ENCODE data around the gene TSEN2. TPM values are rescaled to one million over a fixed set of nuclear protein-coding genes. Genes with fewer than 3 reads are reported as not detected.
A peak's percentile ranks its signal among the peaks of the same experiment; 100 is the strongest.

TSEN2 gene
- total and polyA plus RNA-seq, 2 of the 4 experiments (the other 2 are of a cell fraction), result 9.5 to 14.2 TPM

- peak overlapping the region; percentile 27 for H4K91ac ChIP-seq (ENCODE audit: insufficient read depth, low read depth, low read length)
- POLR2A ChIA-PET (ENCODE audit: unreplicated experiment), result no interaction called here
- in situ Hi-C loops (cut with MboI; ENCODE audit: low sequenced_read_pairs), result no loop called here
- peak overlapping the region; percentile 33 for H2AK9ac ChIP-seq (replicated peaks; ENCODE audit: low read depth, low read length, poor library complexity)
- H3K36me3 ChIP-seq (ENCODE audit: control insufficient read depth, insufficient read depth, low read length), result no peaks in the 10 kb centered on the region
- H4K8ac ChIP-seq (ENCODE audit: low read depth in 2 of 2, low read length in 2 of 2), result peak overlapping the region; percentile 66 to 89; a peak in 3 of 4 replicates
- peaks cover 5% of the 10 kb centered on the region for H3K4me1 ChIP-seq (ENCODE audit: control insufficient read depth, insufficient read depth, low read length)
- CTCF ChIA-PET, result no interaction called here
- dilution Hi-C loops (cut with HindIII; ENCODE audit: low sequenced_read_pairs, unreplicated experiment), result no loop called here
- no CpG with 5 or more reads among the region's 18 CpGs for WGBS, 2 experiments (ENCODE audit: extremely low coverage in 2 of 2, insufficient read length in 1 of 2)
- no peaks in the 10 kb centered on the region for H3K9me3 ChIP-seq (ENCODE audit: control insufficient read depth, insufficient read depth, low read length)
- peak overlapping the region; percentile 79 for H3K4me2 ChIP-seq (ENCODE audit: low read depth, low read length)
- ATAC-seq (ENCODE audit: low read depth), result no peak
- peak overlapping the region; percentile 88 for H3K56ac ChIP-seq (ENCODE audit: extremely low read depth, insufficient read depth, low read length)
- H2BK5ac ChIP-seq (ENCODE audit: low read depth, low read length, poor library complexity, severe bottlenecking), result peak overlapping the region; percentile 77
- no peaks in the 10 kb centered on the region for H3K27me3 ChIP-seq (ENCODE audit: control insufficient read depth, insufficient read depth, low read length)
- TF ChIP-seq RCOR1 (IDR thresholded peaks at IDR 0.05; ENCODE audit: insufficient replicate concordance, low read length), result no peak
- no peak for TF ChIP-seq BHLHE40 (IDR thresholded peaks at IDR 0.05; ENCODE audit: low read depth, low read length)
- TF ChIP-seq USF2 (IDR thresholded peaks at IDR 0.05; ENCODE audit: low read depth, low read length), result no peak
- TF ChIP-seq, protein P1, sequence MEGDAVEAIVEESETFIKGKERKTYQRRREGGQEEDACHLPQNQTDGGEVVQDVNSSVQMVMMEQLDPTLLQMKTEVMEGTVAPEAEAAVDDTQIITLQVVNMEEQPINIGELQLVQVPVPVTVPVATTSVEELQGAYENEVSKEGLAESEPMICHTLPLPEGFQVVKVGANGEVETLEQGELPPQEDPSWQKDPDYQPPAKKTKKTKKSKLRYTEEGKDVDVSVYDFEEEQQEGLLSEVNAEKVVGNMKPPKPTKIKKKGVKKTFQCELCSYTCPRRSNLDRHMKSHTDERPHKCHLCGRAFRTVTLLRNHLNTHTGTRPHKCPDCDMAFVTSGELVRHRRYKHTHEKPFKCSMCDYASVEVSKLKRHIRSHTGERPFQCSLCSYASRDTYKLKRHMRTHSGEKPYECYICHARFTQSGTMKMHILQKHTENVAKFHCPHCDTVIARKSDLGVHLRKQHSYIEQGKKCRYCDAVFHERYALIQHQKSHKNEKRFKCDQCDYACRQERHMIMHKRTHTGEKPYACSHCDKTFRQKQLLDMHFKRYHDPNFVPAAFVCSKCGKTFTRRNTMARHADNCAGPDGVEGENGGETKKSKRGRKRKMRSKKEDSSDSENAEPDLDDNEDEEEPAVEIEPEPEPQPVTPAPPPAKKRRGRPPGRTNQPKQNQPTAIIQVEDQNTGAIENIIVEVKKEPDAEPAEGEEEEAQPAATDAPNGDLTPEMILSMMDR (conservative IDR thresholded peaks at IDR 0.05; ENCODE audit: low read depth, low read length), result no peak
- TF ChIP-seq, protein P2, sequence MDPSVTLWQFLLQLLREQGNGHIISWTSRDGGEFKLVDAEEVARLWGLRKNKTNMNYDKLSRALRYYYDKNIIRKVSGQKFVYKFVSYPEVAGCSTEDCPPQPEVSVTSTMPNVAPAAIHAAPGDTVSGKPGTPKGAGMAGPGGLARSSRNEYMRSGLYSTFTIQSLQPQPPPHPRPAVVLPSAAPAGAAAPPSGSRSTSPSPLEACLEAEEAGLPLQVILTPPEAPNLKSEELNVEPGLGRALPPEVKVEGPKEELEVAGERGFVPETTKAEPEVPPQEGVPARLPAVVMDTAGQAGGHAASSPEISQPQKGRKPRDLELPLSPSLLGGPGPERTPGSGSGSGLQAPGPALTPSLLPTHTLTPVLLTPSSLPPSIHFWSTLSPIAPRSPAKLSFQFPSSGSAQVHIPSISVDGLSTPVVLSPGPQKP (IDR thresholded peaks at IDR 0.05; ENCODE audit: borderline replicate concordance, low read depth, low read length), result no peak
- TF ChIP-seq MAFK (IDR thresholded peaks at IDR 0.05; ENCODE audit: low read depth, low read length), result no peak
- TF ChIP-seq RFX5 (IDR thresholded peaks at IDR 0.05; ENCODE audit: low read depth, low read length), result peak; percentile 24; the same call in 1 of the 2 replicates
- TF ChIP-seq SMC3 (IDR thresholded peaks at IDR 0.05; ENCODE audit: low read depth, low read length), result no peak
- no peak for TF ChIP-seq MXI1 (IDR thresholded peaks at IDR 0.05; ENCODE audit: borderline replicate concordance, low read depth, low read length)
- TF ChIP-seq CEBPB (IDR thresholded peaks at IDR 0.05; ENCODE audit: low read depth, low read length), result peak; percentile 93
- no TSS peak for BruUV-seq (replicated peaks)
- no peak overlapping the region for H2BK120ac ChIP-seq (ENCODE audit: low read depth, low read length)
- peak; percentile 59 for DNase-seq
- peak overlapping the region; percentile 87 for H3K14ac ChIP-seq (replicated peaks; ENCODE audit: low read depth, low read length)
- H3K4me3 ChIP-seq (ENCODE audit: insufficient read depth, low read depth, low read length), result peak overlapping the region; percentile 85
- peak overlapping the region; percentile 19; the same call in 1 of the 2 replicates for H4K5ac ChIP-seq (ENCODE audit: low read depth, low read length)
- peak overlapping the region; percentile 13; the same call in 1 of the 3 replicates for H2BK15ac ChIP-seq (ENCODE audit: low read depth, low read length)
- intact Hi-C loops (cut with micrococcal nuclease), result loop anchor here (2.0 to 5.0 kb wide), 3 partner anchors 50 to 365 kb away; no protein-coding TSS in a partner anchor
- peaks cover 3 to 45% of the 10 kb centered on the region in 2 experiments; a peak in 2 of 4 replicates for H3K79me1 ChIP-seq (ENCODE audit: low read depth in 1 of 2, low read length in 2 of 2)
- H3K18ac ChIP-seq (ENCODE audit: low read depth, low read length), result peak overlapping the region; percentile 27; the same call in 1 of the 2 replicates
- peaks cover 15% of the 10 kb centered on the region for H3K9me1 ChIP-seq (ENCODE audit: insufficient read depth, low read length)
- peaks cover 54% of the 10 kb centered on the region for H4K20me1 ChIP-seq (ENCODE audit: insufficient read depth, low read length)
- no peak overlapping the region for H2BK20ac ChIP-seq (ENCODE audit: low read depth, low read length)
- peak overlapping the region; percentile 97 for H2AFZ ChIP-seq (replicated peaks; ENCODE audit: low read length, poor library complexity)
- H3K9ac ChIP-seq (ENCODE audit: low read depth, low read length), result peak overlapping the region; percentile 87
- peak overlapping the region; percentile 89 for H3K23ac ChIP-seq (ENCODE audit: low read depth, low read length)
- 0 out of 2 replicates have a peak overlapping the region, but pooled peaks have one; percentile 30 for H2AK5ac ChIP-seq (ENCODE audit: low read depth, low read length)
- peak overlapping the region; percentile 91 for H3K27ac ChIP-seq (ENCODE audit: insufficient read depth, low read length)
- H3K4ac ChIP-seq (ENCODE audit: low read depth, low read length), result peak overlapping the region; percentile 74
Observed at GRCh38 chr3:12557473-12558100, 73.3 kb downstream of the TSEN2 start.

Measured in IMR-90 (cell line).